B cell (primary cell): Measurements from ENCODE around the gene MTX1. TPM values are rescaled to one million over a fixed set of nuclear protein-coding genes. Genes with fewer than 3 reads are reported as not detected.
"Not testable (repeated sequence)": the region's sequence is repeated elsewhere in the genome, so short reads cannot be mapped to it uniquely, and the experiment has no call there.

Experiments
- ATAC-seq: fragments of 200-7000 bp; cut with Tn5 transposase; one replicate; pipeline ENCODE4 v1.10.0; 2021; ENCODE audit warnings: low read depth, mild to moderate bottlenecking, moderate number of reproducible peaks, moderate library complexity
- CTCF ChIA-PET: fragments of 350-600 bp; sonication (Branson Sonifier 250); formaldehyde crosslinking; loops from one replicate; lab custom pipeline; 2021; ENCODE audit warnings: antibody characterized with exemption, inconsistent platforms; lab: Charles Lee
- POLR2A ChIA-PET: fragments of 350-600 bp; sonication (Branson Sonifier 250); formaldehyde crosslinking; loops from one replicate; lab custom pipeline; 2021; ENCODE audit warnings: antibody characterized with exemption; lab: Charles Lee
- DNase-seq: peaks from one replicate; pipeline ENCODE4 v3.0.0; 2013
- H2AFZ ChIP-seq: 2 replicates; pipeline ENCODE4 v1.6.1; 2012; ENCODE audit warnings: mild to moderate bottlenecking, low read depth, low read length; ENCODE audit not compliant: insufficient read depth, poor library complexity, severe bottlenecking
- H3K27ac ChIP-seq, 2 donors: 1 replicate in 1 of 2; 2 replicates in 1 of 2; pipeline ENCODE4 v1.5.1; 2012 to 2013; ENCODE audit warnings: low read length in 2 of 2, mild to moderate bottlenecking in 2 of 2, moderate library complexity in 1 of 2
- H3K27me3 ChIP-seq, 4 experiments: fragments of 200-600 bp in 1 of 4; sonication (generic) in 1 of 4; replicated peaks in 1 of 4; 1 replicate in 2 of 4; 2 replicates in 2 of 4; pipeline versions ENCODE4 v1.6.1 to v1.7.0; 2013 to 2016; ENCODE audit warnings: low read length in 3 of 4, mild to moderate bottlenecking in 2 of 4, mixed read lengths in 1 of 4, moderate library complexity in 1 of 4; ENCODE audit not compliant: insufficient read depth in 4 of 4, control insufficient read depth in 3 of 4; ENCODE audit errors: control extremely low read depth in 1 of 4
- H3K36me3 ChIP-seq, 2 experiments: replicated peaks in 1 of 2; 1 replicate in 1 of 2; 2 replicates in 1 of 2; pipeline versions ENCODE4 v1.6.1 to v1.7.1; 2013; ENCODE audit warnings: low read length in 1 of 2; ENCODE audit not compliant: insufficient read depth in 2 of 2, control insufficient read depth in 1 of 2; ENCODE audit errors: control extremely low read depth in 1 of 2, extremely low read depth in 1 of 2
- H3K4me1 ChIP-seq, 2 donors: fragments of 200-600 bp in 1 of 2; sonication (generic) in 1 of 2; 1 replicate in 1 of 2; 2 replicates in 1 of 2; pipeline versions ENCODE4 v1.5.1 to v1.6.1; 2013 to 2017; ENCODE audit warnings: low read length in 2 of 2; ENCODE audit not compliant: control insufficient read depth in 2 of 2, insufficient read depth in 2 of 2
- H3K4me2 ChIP-seq: replicated peaks from 2 replicates; pipeline ENCODE3; 2012; ENCODE audit warnings: mild to moderate bottlenecking, low read depth, low read length; ENCODE audit not compliant: poor library complexity, severe bottlenecking
- H3K4me3 ChIP-seq, 5 experiments: fragments of 200-600 bp in 1 of 5; sonication (generic) in 1 of 5; 1 replicate in 3 of 5; 2 replicates in 2 of 5; pipeline versions ENCODE4 v1.5.1 to v1.7.0; 2011 to 2016; ENCODE audit warnings: low read length in 4 of 5, mild to moderate bottlenecking in 4 of 5, low read depth in 2 of 5, control low read depth in 1 of 5, moderate library complexity in 1 of 5; ENCODE audit not compliant: insufficient read depth in 1 of 5; ENCODE audit errors: control extremely low read depth in 1 of 5, extremely low read depth in 1 of 5
- H3K79me2 ChIP-seq: fragments of 200-600 bp; sonication (generic); one replicate; pipeline ENCODE4 v1.6.0; 2016; ENCODE audit warnings: low read length; ENCODE audit not compliant: control insufficient read depth, insufficient read depth
- H3K9ac ChIP-seq: fragments of 200-600 bp; sonication (generic); 2 replicates; pipeline ENCODE4 v1.6.1; 2017; ENCODE audit warnings: mild to moderate bottlenecking, low read length, moderate library complexity
- H3K9me3 ChIP-seq, 3 donors: one replicate each; pipeline versions ENCODE4 v1.6.1 to v1.7.1; 2013; ENCODE audit warnings: low read length in 2 of 3; ENCODE audit not compliant: control insufficient read depth in 2 of 3, insufficient read depth in 1 of 3; ENCODE audit errors: control extremely low read depth in 1 of 3
- H4K20me1 ChIP-seq: 2 replicates; pipeline ENCODE4 v1.6.0; 2012; ENCODE audit warnings: mild to moderate bottlenecking, low read length; ENCODE audit not compliant: insufficient read depth, control insufficient read depth, poor library complexity, severe bottlenecking
- H3K27ac Mint-ChIP-seq: one replicate; pipeline ENCODE4 v1.8.0; 2021; ENCODE audit warnings: mixed read lengths
- H3K27me3 Mint-ChIP-seq: one replicate; pipeline ENCODE4 v1.8.0; 2021; ENCODE audit warnings: mixed read lengths
- H3K4me1 Mint-ChIP-seq: one replicate; pipeline ENCODE4 v1.8.0; 2021; ENCODE audit warnings: mixed read lengths
- H3K4me3 Mint-ChIP-seq: one replicate; pipeline ENCODE4 v1.8.0; 2021; ENCODE audit warnings: mixed read lengths
- H3K9me3 Mint-ChIP-seq: one replicate; pipeline ENCODE4 v1.8.0; 2022; ENCODE audit warnings: mixed read lengths; ENCODE audit not compliant: insufficient read depth
- EZH2 ChIP-seq: IDR thresholded peaks from 2 replicates; pipeline ENCODE4 v1.6.1; 2012; ENCODE audit warnings: borderline replicate concordance, low read depth, mild to moderate bottlenecking, moderate library complexity, low read length; ENCODE audit not compliant: insufficient read depth, poor library complexity, severe bottlenecking
- WGBS: methylation state at CpG from one replicate; pipeline ENCODE4 v1.1.5; 2013; ENCODE audit warnings: missing lambda C conversion rate; ENCODE audit not compliant: insufficient coverage; 5-methylcytosine and 5-hydroxymethylcytosine counted together
- intact Hi-C: fragments of 100-400 bp; cut with micrococcal nuclease; formaldehyde crosslinking; loops from one replicate; pipeline ENCODE4 v1.10.0; 2022
- polyA plus RNA-seq: library from polyadenylated mRNA; depleted of rRNA; stranded (reverse); fragments of >200 nt; gene quantifications from 2 replicates; pipeline ENCODE4 v1.2.3, GENCODE V29; 2012
- total RNA-seq, 2 donors: library from RNA; stranded (reverse); fragments of 120-200 nt in 1 of 2; gene quantifications; 1 replicate in 1 of 2; 2 replicates in 1 of 2; pipeline versions ENCODE4 v1.2.3 to v1.2.4, GENCODE V29; 2013 to 2022
- TF ChIP-seq, protein P1 (sequence below): fragments of 200-600 bp; IDR thresholded peaks from one replicate; pipeline ENCODE4 v1.8.0; 2022; ENCODE audit warnings: antibody characterized with exemption, mild to moderate bottlenecking

Gene MTX1
- total and polyA plus RNA-seq, 2 donors (not counting 1 experiment from before 2014, with no cell fraction given) = 19.0 to 40.4 TPM

GRCh38 chr1:155228096-155228427, 19.6 kb downstream of the MTX1 start:
- peak overlapping the region in 4 of 5 experiments; percentile 61 to 93 (median 72) for H3K4me3 ChIP-seq
- no peaks in the 10 kb centered on the region for H3K27me3 ChIP-seq
- no peaks in the 10 kb centered on the region for H4K20me1 ChIP-seq
- WGBS = 74% methylated on average over 5 of the region's 9 CpGs
- no peak for ATAC-seq
- peaks cover 38 to 50% of the 10 kb centered on the region in 2 donors for H3K4me1 ChIP-seq
- Mint-ChIP-seq H3K9me3 (no peaks in the 10 kb centered on the region), H3K4me3 (peak overlapping the region; percentile 85), H3K27me3 (no peaks in the 10 kb centered on the region), H3K4me1 (peaks cover 39% of the 10 kb centered on the region), H3K27ac (peak overlapping the region; percentile 91)
- peak overlapping the region; percentile 70 for H3K27ac ChIP-seq
- no peaks in the 10 kb centered on the region for H3K36me3 ChIP-seq
- peak overlapping the region; percentile 94 for H3K4me2 ChIP-seq
- intact Hi-C loops = loop anchor here (5.0 kb wide), 1 partner anchor 36 kb away; no protein-coding TSS in a partner anchor
- H3K9me3 ChIP-seq = no peaks in the 10 kb centered on the region
- no peak for DNase-seq
- H3K9ac ChIP-seq = peak overlapping the region; percentile 73
- peak overlapping the region; percentile 81 for H2AFZ ChIP-seq
- TF ChIP-seq, protein P1, sequence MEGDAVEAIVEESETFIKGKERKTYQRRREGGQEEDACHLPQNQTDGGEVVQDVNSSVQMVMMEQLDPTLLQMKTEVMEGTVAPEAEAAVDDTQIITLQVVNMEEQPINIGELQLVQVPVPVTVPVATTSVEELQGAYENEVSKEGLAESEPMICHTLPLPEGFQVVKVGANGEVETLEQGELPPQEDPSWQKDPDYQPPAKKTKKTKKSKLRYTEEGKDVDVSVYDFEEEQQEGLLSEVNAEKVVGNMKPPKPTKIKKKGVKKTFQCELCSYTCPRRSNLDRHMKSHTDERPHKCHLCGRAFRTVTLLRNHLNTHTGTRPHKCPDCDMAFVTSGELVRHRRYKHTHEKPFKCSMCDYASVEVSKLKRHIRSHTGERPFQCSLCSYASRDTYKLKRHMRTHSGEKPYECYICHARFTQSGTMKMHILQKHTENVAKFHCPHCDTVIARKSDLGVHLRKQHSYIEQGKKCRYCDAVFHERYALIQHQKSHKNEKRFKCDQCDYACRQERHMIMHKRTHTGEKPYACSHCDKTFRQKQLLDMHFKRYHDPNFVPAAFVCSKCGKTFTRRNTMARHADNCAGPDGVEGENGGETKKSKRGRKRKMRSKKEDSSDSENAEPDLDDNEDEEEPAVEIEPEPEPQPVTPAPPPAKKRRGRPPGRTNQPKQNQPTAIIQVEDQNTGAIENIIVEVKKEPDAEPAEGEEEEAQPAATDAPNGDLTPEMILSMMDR = no peak
- no peak for TF ChIP-seq EZH2
- CTCF ChIA-PET = interaction anchor here (0.9 to 6.9 kb wide), 6 partner anchors 20 to 136 kb away, joined by 3 to 189 read pairs (median 16); partner anchors contain the start of genes KRTCAP2, MTX1, THBS3 and TRIM46
- POLR2A ChIA-PET = interaction anchor here (0.9 to 5.9 kb wide), 4 partner anchors 16 to 53 kb away, joined by 4 to 47 read pairs (median 6); partner anchors contain the start of genes MTX1, THBS3 and TRIM46
- peaks cover 4% of the 10 kb centered on the region for H3K79me2 ChIP-seq

DNA sequence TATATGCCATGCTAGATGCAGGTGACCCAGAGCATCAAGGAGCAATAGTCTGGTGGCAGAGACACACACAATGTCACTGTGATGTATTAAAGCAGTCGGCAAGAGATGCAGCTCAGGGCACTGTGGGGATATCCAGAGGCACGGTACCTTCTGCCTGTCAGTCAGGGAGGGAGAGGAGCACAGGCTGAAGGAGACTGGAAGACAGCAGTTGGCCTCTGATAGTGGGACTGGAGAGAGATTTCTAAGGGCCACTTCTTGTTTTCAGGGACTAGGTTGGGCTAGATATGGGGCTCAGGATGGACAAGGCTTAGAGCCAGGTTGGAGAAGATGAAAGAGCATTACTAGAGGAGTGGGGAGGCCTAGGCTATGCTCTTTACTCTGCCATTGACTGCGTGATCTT, 22.8 kb downstream of the MTX1 start:
- POLR2A ChIA-PET, H4K20me1 ChIP-seq, H3K36me3 ChIP-seq, ATAC-seq, H3K9me3 ChIP-seq, H3K27ac Mint-ChIP-seq, H3K9me3 Mint-ChIP-seq, CTCF ChIA-PET, H3K4me3 Mint-ChIP-seq, H2AFZ ChIP-seq, H3K27me3 ChIP-seq, H3K27me3 Mint-ChIP-seq, H3K9ac ChIP-seq, intact Hi-C loops, DNase-seq, H3K27ac ChIP-seq, H3K4me3 ChIP-seq, H3K4me2 ChIP-seq, H3K79me2 ChIP-seq: not testable (repeated sequence)
- 60% methylated on average over 3 of the region's 3 CpGs for WGBS
- H3K4me1 Mint-ChIP-seq = peaks cover 13% of the 10 kb centered on the region
- peaks cover 7 to 17% of the 10 kb centered on the region in 2 donors for H3K4me1 ChIP-seq

DNA sequence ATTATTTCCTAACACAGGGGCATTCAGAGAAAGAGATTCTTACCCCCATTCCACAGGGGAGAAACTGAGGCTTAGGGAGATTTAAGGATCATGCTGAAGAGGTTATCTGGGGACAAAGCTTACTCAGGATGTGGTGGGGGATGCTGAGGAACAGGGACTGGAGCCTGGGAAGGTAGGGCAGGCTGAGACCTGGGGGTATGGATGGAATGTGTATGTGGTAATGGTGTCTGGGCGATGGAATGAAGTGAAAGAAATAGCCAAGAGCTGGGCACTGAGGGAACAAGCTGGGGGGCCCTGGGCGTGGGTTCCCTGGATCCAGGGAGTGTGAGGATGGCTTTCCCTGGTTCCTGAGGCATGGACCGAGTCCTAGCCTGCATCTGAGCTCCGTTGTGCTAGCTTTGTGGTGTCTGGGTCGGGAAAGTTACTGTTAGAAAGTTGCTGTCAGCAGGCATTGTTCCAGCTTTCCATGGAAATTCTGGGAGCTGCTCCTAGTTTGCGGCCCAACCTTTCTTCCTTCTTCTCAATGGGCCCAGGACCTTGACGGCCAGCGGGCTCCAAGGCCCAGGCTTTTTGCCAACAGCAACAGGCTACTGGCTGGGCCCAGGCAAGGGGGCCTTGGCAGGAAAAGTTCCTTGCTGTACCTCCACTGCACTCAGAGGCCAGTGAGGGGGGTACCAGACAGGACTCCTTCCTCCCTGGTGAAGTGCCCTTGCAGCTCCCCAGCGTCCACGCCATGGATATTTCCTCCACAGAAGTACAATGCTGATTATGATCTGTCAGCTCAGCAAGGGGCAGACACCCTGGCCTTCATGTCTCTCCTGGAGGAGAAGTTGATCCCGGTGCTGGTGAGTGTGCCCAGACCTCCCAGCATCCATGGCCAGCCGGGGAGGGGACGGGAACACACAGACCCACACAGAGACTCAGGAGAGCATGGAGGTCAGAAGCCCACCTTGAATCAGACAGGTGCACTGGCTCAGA, 23.8 kb downstream of the MTX1 start:
- H2AFZ ChIP-seq, H3K4me2 ChIP-seq, H3K9me3 ChIP-seq, H3K27ac ChIP-seq, H3K27me3 Mint-ChIP-seq, H3K9ac ChIP-seq, ATAC-seq, H3K4me1 ChIP-seq, H3K27ac Mint-ChIP-seq, H3K9me3 Mint-ChIP-seq, CTCF ChIA-PET, H3K4me3 ChIP-seq, H3K27me3 ChIP-seq, H4K20me1 ChIP-seq, H3K4me3 Mint-ChIP-seq, H3K79me2 ChIP-seq, DNase-seq, H3K4me1 Mint-ChIP-seq, intact Hi-C loops: not testable (repeated sequence)
- POLR2A ChIA-PET = interaction anchor here (0.6 kb wide), 1 partner anchor 61 kb away, joined by 9 read pairs; no protein-coding TSS in a partner anchor
- peaks cover 0 to 13% of the 10 kb centered on the region in 2 experiments for H3K36me3 ChIP-seq
- WGBS = 98% methylated on average over 6 of the region's 13 CpGs
